Glomerular endothelial cell (primary cell): ENCODE results near the gene NGDN. TPM values are rescaled to one million over a fixed set of nuclear protein-coding genes. Genes with fewer than 3 reads are reported as not detected.
"Not testable (repeated sequence)": the region's sequence is repeated elsewhere in the genome, so short reads cannot be mapped to it uniquely, and the experiment has no call there.

ENCODE experiments used
- DNase-seq: peaks from one replicate; pipeline ENCODE4 v3.0.0-alpha.2; 2011; ENCODE audit warnings: low read depth, low spot score; ENCODE audit errors: extremely low read depth
- total RNA-seq: library from RNA; depleted of rRNA; stranded (reverse); fragments of >200 nt; gene quantifications from 2 replicates; pipeline ENCODE4 v1.2.3, GENCODE V29; 2015

NGDN gene, protein sequence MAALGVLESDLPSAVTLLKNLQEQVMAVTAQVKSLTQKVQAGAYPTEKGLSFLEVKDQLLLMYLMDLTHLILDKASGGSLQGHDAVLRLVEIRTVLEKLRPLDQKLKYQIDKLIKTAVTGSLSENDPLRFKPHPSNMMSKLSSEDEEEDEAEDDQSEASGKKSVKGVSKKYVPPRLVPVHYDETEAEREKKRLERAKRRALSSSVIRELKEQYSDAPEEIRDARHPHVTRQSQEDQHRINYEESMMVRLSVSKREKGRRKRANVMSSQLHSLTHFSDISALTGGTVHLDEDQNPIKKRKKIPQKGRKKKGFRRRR
- total RNA-seq, result 24.6 and 26.5 TPM in 2 replicates

DNA sequence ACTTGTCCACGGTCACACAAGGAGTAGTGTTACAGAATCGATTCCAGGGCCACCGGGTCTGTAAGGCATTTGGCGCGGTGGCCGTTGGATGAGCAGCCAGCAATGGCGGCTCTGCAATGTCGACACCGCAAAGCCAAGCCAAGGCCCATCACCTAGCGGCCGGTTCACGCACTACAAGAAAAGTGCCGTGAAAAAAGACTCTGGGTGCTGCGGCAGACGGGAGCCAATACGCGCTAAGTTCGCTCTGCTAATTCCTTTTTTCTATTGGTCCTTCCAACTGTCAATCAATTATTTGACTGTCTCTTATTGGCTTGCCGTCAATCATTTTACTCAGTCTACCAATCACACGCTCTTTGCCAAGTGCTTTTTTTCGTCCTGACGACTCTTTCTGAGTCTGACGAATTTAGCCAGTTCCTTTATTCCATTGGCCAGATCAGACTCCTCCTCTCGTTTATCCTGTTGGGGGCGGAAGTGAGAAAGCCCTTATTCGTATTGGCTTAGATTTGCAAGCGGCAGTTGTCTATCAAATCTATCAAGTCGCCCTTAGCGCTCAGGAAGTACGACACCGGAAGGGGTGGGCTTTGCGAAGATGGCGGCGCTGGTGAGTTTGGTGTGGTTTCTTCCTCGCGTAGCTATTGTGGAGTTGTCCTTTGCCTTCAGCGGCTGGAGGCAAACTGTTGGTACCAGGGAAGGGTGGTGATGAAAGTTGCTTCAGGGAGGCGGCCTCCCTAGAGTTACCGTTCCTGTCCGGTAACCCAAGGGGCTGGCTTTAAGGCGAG lies at the start of gene NGDN:
Gene NGDN, plus strand, starts transcription at position 577 of the 779 bp plus-strand sequence. Its CDS starts 13 bp downstream, at position 590.
- peak; percentile 100 for DNase-seq

- no peak for DNase-seq
Observed at GRCh38 chr14:23421594-23421993, 47.9 kb upstream of the NGDN start.

GRCh38 chr14:23423657-23424056 lies 45.8 kb upstream of the NGDN start:
- no peak for DNase-seq

DNA sequence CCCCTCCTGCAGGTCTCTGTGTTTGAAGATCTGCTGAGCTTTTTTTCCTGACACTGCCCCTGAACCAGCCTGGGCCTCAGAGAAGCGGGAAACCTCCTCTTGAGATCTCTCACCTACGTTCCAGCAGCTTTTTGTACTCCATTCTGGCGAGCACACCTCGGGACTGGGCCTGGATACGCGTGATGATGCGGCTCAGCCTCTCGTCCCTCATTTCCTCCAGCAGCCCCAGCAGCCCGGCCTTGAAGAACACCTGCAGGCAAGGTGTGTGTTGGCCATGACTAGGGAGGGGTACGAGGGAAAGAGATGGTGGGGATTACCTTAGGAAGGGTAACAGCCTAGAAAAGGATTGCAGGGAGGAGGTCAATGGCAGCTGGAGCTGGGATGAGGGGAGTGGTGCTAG lies 44.3 kb upstream of the NGDN start:
- no peak for DNase-seq

DNA sequence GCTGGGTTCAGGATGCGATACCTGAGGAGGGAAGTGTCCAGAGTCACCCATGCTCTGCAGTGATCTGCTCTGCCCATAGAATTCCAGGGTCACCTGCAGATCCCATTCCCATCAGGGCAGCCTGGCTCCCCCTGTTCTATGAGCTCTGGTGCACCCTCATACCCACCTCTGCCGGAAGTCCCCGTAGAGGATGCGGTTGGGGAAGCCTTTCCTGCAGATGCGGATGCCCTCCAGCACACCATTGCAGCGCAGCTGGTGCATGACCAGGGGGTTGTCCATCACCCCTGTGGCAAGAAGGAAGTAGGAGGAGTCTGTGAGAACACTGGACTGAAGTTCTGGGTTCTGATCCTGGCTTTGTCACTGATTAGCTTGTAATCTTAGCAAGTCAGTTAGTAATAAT lies 43.7 kb upstream of the NGDN start:
- DNase-seq, result not testable (repeated sequence)

DNA sequence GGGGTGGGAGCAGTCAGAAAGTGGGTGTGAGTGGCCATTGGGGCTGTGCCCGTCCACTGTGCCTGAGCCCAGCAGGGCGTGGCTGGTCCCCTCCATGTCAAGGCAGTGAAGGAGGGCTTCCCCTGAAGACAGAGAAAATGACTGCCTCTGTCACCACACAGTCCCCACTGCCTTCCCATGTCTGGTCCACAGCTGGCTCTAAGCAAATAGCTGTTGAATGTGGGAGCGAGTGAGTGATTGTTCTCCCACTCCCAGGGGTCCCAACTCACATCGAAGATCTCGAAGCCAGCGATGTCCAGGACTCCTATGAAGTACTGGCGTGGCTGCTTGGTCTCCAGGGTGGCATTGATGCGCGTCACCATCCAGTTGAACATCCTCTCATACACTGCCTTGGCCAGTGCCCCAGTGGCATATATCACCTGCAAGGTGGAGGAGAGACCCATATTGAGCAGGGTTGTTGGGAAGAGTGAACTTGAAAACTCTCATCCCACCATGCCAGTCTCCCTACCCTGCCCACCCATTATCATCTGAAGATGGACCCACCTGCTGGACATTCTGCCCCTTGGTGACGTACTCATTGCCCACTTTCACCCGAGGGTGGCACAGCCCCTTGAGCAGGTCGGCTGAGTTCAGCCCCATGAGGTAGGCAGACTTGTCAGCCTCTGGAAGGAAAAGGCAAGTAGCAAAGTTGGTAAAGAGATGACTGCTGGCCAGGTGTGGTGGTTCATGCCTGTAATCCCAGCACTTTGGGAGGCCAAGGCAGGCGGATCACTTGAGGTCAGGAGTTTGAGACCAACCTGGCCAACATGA lies 40.6 kb upstream of the NGDN start:
- no peak for DNase-seq

DNA sequence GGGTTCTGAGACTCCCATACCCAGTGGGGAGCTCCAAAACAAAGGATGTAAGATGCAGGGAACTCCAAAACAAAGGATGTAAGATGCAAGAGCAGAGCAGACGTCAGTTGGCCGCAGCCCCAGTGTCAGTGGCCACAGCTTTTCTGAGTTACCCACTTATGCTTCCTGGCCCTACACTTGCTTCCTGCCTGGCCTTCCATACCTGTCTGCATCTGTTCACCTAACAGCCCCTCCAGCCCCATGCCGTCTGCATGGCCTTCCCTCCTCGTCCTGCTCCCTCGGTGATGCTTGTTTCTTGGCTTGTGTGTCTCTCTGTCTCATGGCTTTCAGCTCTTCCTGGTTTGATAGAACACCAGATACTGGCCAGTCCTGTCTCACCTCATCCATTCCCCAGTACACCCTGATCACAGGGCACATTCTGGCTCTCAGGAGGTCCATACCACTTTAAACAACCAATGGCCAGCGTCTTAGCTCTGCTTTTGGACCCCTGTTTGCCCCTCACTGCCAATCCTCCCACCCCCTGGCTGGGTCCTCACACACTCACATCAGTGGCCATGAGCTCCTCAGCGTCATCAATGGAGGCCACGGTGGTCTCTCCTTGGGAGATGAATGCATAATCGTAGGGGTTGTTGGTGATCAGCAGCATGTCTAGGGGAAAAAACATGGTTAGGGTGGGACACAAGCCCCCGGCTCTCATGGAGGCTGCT lies 39.3 kb upstream of the NGDN start:
- DNase-seq, result no peak

DNA sequence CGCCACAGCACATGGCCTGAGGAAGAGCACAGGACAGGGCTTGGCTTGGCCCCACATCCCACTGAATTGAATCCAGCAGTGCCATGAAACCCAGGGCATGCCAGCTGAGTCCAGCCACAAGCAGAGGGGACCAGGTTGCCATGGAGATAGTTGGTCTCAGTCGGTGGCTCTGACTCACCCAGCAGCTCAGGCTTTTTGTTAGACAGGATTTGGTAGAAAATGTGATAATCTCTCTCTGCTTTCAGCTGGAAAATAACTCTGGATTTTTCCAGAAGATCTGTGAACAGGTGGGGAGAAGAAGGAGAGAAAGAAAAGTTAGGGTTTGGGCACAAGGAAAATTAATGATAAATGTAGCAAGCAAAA lies 38.8 kb upstream of the NGDN start:
- no peak for DNase-seq

- DNase-seq, result no peak
Observed at GRCh38 chr14:23431486-23431885, 38.0 kb upstream of the NGDN start.

DNA sequence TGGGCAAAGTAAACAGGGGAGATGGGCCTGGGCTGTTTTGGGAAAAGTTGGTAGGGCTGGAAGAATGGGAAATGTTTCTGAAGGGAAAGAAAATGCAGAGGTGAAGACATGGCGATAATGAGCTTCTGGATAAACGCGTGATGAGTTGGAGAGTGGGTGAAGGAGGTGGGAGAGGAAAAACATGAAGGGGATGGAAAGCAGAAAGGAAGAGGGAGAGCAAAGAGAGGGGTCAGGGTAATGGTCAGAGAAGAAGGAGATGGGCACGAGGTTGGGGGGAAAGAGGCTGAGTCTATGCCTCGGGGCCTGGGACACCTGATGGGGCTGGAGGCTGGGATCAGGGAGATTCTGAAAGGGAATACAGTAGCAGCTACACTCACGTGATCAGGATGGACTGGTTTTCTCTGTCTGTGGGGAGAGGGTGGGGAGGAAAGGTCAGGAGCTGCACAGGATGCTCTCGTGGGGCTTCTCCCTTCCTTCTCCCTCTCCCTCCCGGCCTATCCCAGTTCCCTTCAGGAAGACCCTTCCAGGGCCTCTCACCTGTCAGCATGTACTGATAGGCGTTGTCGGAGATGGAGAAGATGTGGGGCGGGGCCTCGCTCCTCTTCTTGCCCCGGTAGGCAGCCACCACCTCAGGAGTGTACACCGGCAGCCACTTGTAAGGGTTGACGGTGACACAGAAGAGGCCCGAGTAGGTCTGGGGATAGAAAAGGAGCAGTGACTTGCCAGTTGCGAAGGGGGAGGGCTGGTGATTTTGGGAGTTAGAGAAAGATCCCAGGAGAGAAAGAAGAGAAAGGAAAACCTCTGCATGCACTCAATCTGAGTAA lies 37.2 kb upstream of the NGDN start:
- no peak for DNase-seq

GRCh38 chr14:23432946-23433345 lies 36.6 kb upstream of the NGDN start:
- DNase-seq, result no peak

- DNase-seq, result no peak
Observed at GRCh38 chr14:23433457-23433856, 36.0 kb upstream of the NGDN start.

DNA sequence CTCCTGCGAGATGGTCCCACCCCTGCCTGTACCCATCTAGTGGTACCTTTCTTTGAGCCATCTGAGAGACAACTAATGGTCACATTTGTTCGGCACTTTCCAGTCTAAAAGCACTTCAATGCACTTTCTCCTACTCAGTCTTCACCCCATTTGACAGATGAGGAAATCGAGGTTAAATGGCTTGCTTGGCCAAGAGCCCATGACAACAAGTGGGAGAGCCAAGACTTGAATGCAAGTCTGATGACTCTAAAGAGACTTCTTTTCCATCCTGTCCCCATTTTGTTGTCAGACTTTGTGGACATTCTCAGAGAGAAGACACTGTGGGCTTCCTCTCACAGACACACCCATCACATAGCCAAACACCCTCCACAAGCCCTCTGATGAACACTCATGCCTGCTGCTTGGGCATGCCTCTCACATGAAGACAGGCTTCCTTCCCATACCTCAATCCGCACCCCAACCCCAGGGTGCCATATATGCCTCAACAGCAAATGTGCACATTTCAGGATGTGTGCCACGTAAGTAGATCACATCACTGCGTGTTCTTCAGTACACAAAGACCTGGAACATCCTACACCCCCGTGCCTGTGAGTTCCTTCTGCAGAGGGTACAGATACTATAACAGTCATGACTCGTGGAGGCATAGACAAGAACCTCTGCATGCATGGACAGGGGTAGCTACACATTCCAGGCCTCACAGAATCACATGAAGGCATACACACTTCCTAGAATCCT lies 34.8 kb upstream of the NGDN start:
- DNase-seq, result no peak

DNA sequence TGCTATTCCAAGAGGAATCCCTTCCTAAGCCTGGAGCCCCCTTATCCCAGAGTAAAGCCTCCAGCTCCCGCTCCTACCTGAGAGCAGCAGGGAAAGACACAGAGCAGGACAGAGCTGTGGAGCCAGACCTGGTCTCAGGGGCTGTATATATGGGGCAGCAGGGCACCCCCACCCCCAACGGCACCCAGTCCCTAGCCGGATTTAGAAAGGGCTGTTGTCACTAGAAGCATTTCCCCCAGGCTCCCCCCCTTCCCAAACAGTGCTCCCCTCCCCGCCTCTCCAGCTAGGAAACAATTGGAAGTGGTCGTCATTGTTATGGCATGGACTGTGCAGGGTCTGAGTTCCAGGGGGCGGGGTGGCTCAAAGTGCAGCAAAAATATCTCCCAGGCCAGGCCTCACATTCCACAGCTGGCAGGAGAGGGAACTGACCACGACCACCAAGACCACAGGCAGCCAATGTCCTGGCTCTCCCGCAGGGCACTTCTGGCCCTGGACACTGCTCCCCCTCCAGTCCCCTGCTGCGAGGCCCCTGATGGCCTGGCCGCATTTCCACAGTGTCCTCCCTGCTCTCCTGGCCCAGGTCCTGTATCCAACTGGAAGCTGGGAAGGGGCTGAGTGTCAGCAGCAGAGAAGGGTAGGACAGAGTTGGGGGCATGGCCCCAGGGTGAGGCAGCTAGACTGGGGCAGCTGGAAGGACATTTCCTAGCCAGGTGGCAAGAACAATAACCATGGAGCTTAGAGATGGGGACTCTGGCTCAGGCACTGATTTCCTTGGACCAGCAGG lies 33.8 kb upstream of the NGDN start, which contains the start of gene MYH7:
Gene MYH7, minus strand, starts transcription at position 118 of the 784 bp plus-strand sequence. CDS start 1,928 bp downstream, outside the sequence.
- DNase-seq, result no peak

DNA sequence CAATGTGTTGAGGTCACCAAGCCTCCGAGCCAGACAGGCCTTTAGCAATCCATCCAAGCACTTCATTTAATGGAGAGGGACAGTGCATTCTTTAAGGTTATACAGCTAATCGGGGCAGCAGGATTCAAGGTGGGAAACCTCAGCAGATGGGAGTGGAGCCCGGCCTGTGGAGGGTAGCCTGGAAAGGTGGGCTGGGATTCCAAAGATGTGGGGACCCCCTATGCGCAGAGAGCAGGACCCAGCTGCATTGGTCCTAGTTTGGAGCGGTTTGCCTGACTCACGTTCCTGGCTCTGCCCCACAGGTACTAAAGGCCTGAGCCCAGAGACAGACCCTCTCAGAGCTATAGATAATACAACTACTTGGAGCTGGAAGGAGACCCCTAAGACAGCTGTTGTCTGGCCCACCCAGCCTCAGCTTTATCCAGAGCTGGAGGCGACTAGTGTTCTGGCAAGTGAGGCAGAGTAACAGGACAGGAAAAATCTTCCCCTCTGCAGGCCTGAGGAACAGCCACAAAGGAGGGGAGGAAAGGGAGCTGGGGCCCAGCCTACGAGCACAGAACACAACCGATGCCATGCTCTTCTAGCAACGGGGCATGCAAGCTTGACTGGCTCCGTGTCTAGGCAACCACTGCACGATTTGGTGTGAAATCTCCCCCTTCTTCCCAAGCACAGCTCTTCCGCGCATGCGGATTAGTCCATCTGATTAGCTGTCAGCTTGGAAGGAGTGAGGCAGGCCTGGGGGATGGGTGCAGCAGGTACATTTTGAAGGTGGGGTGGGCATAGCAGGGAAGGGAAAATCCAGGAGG lies 33.0 kb upstream of the NGDN start:
- DNase-seq, result no peak

- no peak for DNase-seq
Observed at GRCh38 chr14:23437133-23438100, 32.1 kb upstream of the NGDN start.
